PC-9 (cell line): ENCODE measurements around the gene TSACC.

Experiments
- CTCF ChIP-seq: fragments of 200-600 bp; sonication (generic); conservative IDR thresholded peaks from 2 replicates; pipeline ENCODE4 v1.6.1; 2017; ENCODE audit warnings: mixed run types, antibody characterized with exemption, mild to moderate bottlenecking, moderate library complexity
- EZH2 ChIP-seq: fragments of 200-600 bp; sonication (generic); IDR thresholded peaks from 2 replicates; pipeline ENCODE4 v1.8.0; 2017; ENCODE audit warnings: antibody characterized with exemption, low read depth

- TF ChIP-seq CTCF, result peak; percentile 21; the same call in 1 of the 2 replicates
- TF ChIP-seq EZH2, result no peak
Observed at GRCh38 chr1:156359973-156360372, 21.6 kb downstream of the TSACC start.
